MM.1S (cell line): ENCODE measurements around the gene FCHO1.

ENCODE experiments used
- EZH2 ChIP-seq: fragments of 300-600 bp; sonication (generic); optimal IDR thresholded peaks from 2 replicates; pipeline ENCODE3; 2017; ENCODE audit warnings: low read depth, mild to moderate bottlenecking, antibody characterized with exemption, low read length, mixed read lengths
- EZH2phosphoT487 ChIP-seq: fragments of 300-600 bp; sonication (generic); IDR thresholded peaks from 2 replicates; pipeline ENCODE4 v1.6.1; 2018; ENCODE audit warnings: antibody characterized with exemption, low read length

DNA sequence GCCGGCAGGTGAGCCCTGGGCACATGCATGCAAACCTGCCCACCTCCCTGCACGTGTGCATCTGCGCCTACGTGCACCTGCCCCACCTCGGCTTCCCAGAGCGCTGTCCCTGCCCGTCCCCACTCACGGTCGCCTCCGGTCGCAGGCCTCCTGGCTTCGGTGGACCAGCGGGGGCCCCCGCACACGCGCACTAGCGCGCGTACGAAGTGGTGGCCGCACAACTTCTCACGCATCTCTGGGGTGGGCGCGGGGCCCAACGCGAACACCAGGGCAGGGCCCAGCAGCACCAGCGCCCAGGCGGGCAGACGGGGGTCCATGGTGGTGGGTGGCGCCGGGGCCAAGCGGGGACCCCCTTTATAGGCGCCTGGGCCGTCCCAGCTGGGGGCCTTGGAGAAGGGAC lies 69.9 kb downstream of the FCHO1 start, which contains the start of gene INSL3:
- no peak for TF ChIP-seq EZH2phosphoT487
- TF ChIP-seq EZH2 = no peak
